ENCODE results near the gene KIF6.

Gene KIF6

DNA sequence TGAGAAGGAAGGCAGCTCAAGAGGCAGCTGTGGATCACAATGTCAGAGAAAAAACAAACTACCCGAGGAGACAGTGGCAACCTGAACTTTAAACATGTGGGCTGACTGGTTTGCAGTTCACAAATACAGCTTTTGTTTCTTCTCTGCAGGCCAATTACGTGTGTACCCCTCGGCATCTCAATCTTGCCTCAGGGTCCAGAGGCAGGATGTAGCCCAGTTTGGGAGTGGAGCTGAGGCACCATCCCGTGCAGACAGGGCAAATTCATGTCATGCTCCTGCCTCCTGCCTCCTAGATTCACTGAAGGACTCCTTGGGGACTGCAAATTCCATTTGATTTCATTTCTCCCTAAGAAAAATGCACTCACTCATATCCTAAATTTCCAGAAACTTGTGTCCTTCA, 308.5 kb downstream of the KIF6 start:
- no peaks in the 10 kb centered on the region for H3K79me2 ChIP-seq (ENCODE audit: insufficient read depth, low read length)
- no peak overlapping the region for H2AFZ ChIP-seq (ENCODE audit: low read depth, low read length)

DNA sequence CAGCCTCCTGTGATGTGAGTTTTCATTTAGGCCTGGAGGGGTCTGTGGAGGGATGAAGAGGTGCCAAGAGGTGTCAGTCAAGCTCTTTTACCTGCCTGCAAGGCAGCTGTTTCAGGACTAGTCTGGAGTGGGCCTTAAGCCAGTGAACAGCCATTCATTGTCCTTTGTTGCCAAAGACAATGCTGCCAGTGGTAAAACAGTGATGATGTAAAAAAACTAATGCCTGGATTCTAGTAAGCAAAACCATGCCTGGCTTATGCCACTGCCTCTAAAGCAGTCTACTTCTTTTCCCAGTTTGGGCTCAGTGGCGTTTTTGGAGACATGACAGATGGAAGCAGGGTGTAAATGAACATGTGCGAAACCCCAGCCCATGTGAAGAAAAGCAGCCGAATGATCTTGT, 309.2 kb downstream of the KIF6 start:
- Histone ChIP-seq H3K4me1 (ENCODE audit: insufficient read depth, low read length) (no peaks in the 10 kb centered on the region), H3K79me2 (ENCODE audit: insufficient read depth, low read length) (no peaks in the 10 kb centered on the region), H3K9me3 (ENCODE audit: insufficient read depth, low read length, severe bottlenecking) (no peaks in the 10 kb centered on the region), H3K27ac (ENCODE audit: low read length) (no peak overlapping the region), H3K36me3 (ENCODE audit: insufficient read depth, low read length) (no peaks in the 10 kb centered on the region), H2AFZ (ENCODE audit: low read depth, low read length) (no peak overlapping the region), H3K27me3 (ENCODE audit: insufficient read depth, low read length, poor library complexity) (no peaks in the 10 kb centered on the region), H3K4me3 (ENCODE audit: low read depth in 1 of 2, low read length in 2 of 2) (no peak overlapping the region), H4K20me1 (ENCODE audit: insufficient read depth, low read length) (no peaks in the 10 kb centered on the region), H3K4me2 (ENCODE audit: insufficient read depth, low read length) (no peak overlapping the region), H3K9ac (ENCODE audit: low read depth, low read length) (no peak overlapping the region)
- no peak for DNase-seq
- TF ChIP-seq EZH2 (IDR thresholded peaks at IDR 0.05; ENCODE audit: borderline replicate concordance, low read depth, low read length, severe bottlenecking): no peak
- TF ChIP-seq, protein P1, sequence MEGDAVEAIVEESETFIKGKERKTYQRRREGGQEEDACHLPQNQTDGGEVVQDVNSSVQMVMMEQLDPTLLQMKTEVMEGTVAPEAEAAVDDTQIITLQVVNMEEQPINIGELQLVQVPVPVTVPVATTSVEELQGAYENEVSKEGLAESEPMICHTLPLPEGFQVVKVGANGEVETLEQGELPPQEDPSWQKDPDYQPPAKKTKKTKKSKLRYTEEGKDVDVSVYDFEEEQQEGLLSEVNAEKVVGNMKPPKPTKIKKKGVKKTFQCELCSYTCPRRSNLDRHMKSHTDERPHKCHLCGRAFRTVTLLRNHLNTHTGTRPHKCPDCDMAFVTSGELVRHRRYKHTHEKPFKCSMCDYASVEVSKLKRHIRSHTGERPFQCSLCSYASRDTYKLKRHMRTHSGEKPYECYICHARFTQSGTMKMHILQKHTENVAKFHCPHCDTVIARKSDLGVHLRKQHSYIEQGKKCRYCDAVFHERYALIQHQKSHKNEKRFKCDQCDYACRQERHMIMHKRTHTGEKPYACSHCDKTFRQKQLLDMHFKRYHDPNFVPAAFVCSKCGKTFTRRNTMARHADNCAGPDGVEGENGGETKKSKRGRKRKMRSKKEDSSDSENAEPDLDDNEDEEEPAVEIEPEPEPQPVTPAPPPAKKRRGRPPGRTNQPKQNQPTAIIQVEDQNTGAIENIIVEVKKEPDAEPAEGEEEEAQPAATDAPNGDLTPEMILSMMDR (IDR thresholded peaks at IDR 0.05; ENCODE audit: borderline replicate concordance, extremely low read depth, low read length, poor library complexity, severe bottlenecking): no peak
- no peak for ATAC-seq (ENCODE audit: insufficient read depth, low read depth)

More for the DNA sequence above, 308.5 kb downstream of the KIF6 start:
- H3K4me3 ChIP-seq (ENCODE audit: low read depth in 1 of 2, low read length in 2 of 2): no peak overlapping the region
- no peaks in the 10 kb centered on the region for H4K20me1 ChIP-seq (ENCODE audit: insufficient read depth, low read length)
- no peaks in the 10 kb centered on the region for H3K36me3 ChIP-seq (ENCODE audit: insufficient read depth, low read length)
- H3K9me3 ChIP-seq (ENCODE audit: insufficient read depth, low read length, severe bottlenecking): no peaks in the 10 kb centered on the region
- no peak for ATAC-seq (ENCODE audit: insufficient read depth, low read depth)
- H3K9ac ChIP-seq (ENCODE audit: low read depth, low read length): no peak overlapping the region
- no peak for DNase-seq
- H3K27me3 ChIP-seq (ENCODE audit: insufficient read depth, low read length, poor library complexity): peaks cover 3% of the 10 kb centered on the region
- no peak overlapping the region for H3K4me2 ChIP-seq (ENCODE audit: insufficient read depth, low read length)
- no peak overlapping the region for H3K27ac ChIP-seq (ENCODE audit: low read length)
- TF ChIP-seq, protein P1 (IDR thresholded peaks at IDR 0.05; ENCODE audit: borderline replicate concordance, extremely low read depth, low read length, poor library complexity, severe bottlenecking): no peak
- TF ChIP-seq EZH2 (IDR thresholded peaks at IDR 0.05; ENCODE audit: borderline replicate concordance, low read depth, low read length, severe bottlenecking): no peak
- no peaks in the 10 kb centered on the region for H3K4me1 ChIP-seq (ENCODE audit: insufficient read depth, low read length)

DNA sequence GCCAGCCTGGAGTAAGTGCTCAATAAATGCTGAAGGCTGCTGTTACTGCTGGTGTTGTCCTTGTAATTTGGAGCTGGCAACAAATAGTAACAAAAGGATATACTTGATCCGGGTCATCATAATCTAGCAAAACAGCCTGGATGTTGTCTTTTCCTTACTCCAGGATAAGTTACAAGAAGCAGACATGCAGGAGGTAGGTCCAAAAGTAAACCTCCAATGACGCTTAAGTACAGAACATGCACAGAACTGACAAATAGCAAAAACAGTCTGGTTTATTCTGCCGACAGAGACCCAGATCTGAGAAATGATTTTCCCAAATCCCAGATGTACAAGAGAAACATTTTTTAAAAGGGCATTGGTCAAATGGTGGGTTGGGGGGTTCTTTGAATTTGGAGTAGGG, 309.7 kb downstream of the KIF6 start:
- H3K27ac ChIP-seq (ENCODE audit: low read length): no peak overlapping the region

More for the DNA sequence above, 309.7 kb downstream of the KIF6 start:
- Histone ChIP-seq H2AFZ (ENCODE audit: low read depth, low read length) (no peak overlapping the region), H3K9me3 (ENCODE audit: insufficient read depth, low read length, severe bottlenecking) (no peaks in the 10 kb centered on the region), H3K9ac (ENCODE audit: low read depth, low read length) (no peak overlapping the region), H3K36me3 (ENCODE audit: insufficient read depth, low read length) (no peaks in the 10 kb centered on the region), H3K4me2 (ENCODE audit: insufficient read depth, low read length) (no peak overlapping the region), H3K4me3 (ENCODE audit: low read depth in 1 of 2, low read length in 2 of 2) (no peak overlapping the region), H4K20me1 (ENCODE audit: insufficient read depth, low read length) (no peaks in the 10 kb centered on the region), H3K27me3 (ENCODE audit: insufficient read depth, low read length, poor library complexity) (no peaks in the 10 kb centered on the region), H3K4me1 (ENCODE audit: insufficient read depth, low read length) (no peaks in the 10 kb centered on the region), H3K79me2 (ENCODE audit: insufficient read depth, low read length) (no peaks in the 10 kb centered on the region)
- no peak for DNase-seq
- ATAC-seq (ENCODE audit: insufficient read depth, low read depth): no peak
- TF ChIP-seq EZH2 (IDR thresholded peaks at IDR 0.05; ENCODE audit: borderline replicate concordance, low read depth, low read length, severe bottlenecking): no peak
- TF ChIP-seq, protein P1 (IDR thresholded peaks at IDR 0.05; ENCODE audit: borderline replicate concordance, extremely low read depth, low read length, poor library complexity, severe bottlenecking): no peak
